Suppressor macrophage treated with lipopolysaccharide for 4 hours (primary cell): ENCODE measurements around the gene EYS.

Experiments
- DNase-seq: peaks from one replicate; pipeline ENCODE4 v3.0.0-alpha.2; 2020

Gene EYS

GRCh38 chr6:65199121-65199520 lies 507.9 kb downstream of the EYS start:
- no peak for DNase-seq

- no peak for DNase-seq
These were observed 515.6 kb downstream of the EYS start for GRCh38 chr6:65191471-65191870.

DNA sequence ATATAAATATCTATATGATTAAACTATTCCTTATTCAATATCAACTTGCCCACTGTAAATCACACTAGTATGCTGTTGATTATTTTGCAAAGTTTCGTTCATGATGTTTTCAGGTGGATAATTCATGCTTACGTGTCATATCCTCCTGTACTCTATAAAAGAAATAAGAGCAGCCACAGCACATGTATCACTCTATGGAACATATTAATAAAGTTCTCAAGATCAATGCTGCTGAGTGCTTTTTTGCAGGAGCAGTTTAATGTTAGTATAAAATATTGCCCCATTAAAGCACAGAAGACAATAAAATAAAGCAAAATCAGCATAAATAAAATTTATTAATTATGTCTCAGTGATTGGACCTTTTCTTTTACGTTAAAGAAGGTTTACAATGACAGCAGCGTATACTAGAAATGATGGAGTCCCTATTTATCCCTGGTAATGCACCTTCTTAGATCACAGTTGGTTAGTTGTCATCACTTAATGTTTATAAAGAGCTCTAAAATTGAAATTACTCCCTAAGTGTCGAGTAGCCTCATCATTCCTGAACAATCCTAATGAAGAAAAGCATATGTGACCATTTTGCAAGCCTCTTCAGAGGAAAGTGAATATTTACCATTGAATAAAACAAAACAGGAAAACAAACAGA lies 517.7 kb downstream of the EYS start:
- DNase-seq, result no peak

GRCh38 chr6:65186826-65187225 lies 520.2 kb downstream of the EYS start:
- DNase-seq, result no peak

DNA sequence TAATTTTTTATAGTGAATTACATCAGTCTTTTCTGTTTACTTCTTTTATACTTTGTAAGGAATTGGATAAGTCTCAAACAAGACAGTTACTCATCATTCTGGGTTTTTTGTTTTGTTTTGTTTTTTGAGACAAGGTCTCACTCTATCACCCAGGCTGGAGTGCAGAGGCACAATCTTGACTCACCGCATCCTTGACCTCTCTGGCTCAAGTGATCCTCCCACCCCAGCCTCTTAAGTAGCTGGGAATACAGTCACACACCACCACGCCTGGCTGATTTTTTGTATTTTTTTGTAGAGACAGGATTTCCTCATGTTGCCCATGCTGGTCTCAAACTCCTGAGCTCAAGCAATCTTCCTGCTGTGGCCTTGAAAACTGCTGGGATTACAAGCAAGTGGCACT lies 524.3 kb downstream of the EYS start:
- no peak for DNase-seq

DNA sequence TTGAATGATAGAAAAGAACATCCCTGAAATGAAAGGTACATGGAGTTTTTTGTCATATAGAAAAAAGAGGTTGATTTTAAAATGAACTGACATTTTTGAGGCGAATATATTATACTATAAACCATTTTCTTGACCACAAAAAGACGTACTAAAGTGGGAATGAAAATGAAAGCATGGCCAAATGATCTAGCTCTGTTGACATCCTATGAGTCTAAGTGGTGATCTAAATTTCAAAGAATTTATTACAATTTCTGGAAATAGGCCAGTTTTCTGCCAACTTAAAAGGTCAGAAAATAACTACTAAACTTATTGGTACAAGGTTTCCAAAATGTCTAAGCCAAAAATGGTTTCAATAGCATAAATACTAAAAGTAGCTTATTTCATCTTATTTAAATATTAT lies 536.8 kb downstream of the EYS start:
- DNase-seq, result no peak

DNA sequence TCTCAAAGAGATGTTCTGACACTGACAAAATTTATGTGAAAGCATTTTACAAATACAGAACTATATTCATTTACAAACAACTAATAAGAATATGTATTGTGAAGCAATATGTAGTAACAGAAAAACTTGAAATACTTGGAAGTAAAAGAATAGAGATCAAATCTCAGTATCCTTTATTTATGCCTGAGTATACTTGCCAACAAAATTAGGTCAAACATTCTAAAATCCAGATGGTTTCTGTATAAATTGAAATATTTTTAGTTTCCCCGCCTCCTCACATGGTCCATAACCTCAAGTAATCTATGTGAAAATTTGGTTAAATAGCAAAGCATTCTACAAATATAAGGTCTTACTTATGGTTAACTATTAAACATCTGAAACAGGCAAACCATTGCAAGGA lies 545.4 kb downstream of the EYS start:
- DNase-seq, result no peak

DNA sequence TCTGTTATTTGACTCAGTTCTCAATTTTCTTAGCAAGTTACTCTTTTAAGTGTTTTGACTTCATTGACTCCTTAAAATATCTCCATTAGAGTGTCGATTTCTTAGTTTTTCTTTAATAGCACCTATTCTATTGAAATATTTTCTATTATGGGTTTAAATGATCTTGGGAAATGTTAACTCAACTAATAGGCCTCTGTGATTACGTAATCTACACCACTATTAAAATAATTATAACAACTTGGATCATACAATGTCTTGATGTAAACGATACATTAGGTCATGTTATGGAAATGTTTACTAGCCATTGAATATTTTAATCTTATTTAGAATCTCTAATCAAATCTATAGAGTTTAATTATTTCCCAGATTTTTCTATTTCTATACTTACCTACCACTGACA lies 550.0 kb downstream of the EYS start:
- no peak for DNase-seq

DNA sequence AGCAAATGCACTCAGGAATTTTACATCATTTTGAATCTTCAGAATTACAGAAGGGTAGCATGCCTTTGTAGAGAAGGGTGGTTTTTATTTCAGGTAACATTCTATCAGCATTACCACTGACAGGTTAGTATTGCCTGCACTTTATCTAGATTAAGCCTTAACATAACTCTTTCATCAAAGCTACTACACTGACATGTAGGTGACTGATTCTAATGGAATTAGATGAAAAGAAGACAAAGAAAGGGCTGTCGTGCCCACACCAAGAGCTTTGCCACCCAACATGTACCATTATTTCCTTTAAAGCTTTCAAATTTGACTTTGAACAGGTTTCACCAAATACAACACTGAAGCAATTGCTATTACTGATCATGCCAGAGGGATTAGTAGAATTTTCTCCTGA lies 551.9 kb downstream of the EYS start:
- DNase-seq, result no peak

GRCh38 chr6:65149841-65150240 lies 557.2 kb downstream of the EYS start:
- DNase-seq, result no peak

DNA sequence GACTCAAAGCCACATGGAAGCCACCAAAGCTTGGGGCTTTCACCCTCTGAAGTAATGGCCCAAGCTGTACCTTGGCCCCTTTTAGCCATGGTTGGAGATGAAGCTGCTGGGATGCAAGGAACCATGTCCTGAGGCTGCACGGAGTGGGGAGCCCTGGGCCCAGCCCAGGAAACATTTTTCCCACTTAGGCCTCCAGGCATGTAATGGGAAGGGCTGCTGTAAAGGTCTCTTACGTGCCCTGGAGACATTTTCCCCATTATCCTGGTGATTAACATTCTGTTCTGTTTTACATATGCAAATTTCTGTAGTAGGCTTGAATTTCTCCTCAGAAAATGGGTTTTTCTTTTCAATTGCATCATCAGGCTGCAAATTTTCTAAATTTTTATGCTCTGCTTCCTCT lies 558.2 kb downstream of the EYS start:
- no peak for DNase-seq

GRCh38 chr6:65135567-65135966 lies 571.5 kb downstream of the EYS start:
- DNase-seq, result no peak

DNA sequence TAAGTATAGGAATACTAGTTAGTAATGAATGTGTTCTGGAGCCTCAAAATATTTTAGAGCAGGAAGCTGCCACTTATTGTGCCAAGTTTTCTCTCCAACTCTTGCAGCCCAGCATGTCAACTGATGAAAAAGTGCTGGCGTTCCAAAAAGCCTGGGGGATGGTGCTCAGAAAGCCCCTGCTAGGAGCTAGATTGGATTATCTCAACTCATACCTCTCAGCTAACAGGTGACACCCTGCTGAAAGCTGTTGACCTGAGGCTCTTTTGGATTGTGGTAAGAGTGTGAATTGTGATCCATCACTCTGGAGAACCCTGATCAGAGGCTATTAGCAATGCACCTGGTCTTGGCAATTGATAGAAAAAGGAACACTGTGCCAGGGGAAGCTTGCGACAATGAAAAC lies 580.4 kb downstream of the EYS start:
- DNase-seq, result no peak

- peak; percentile 2 for DNase-seq
These were observed 583.5 kb downstream of the EYS start for GRCh38 chr6:65123521-65123920.

- no peak for DNase-seq
These were observed 589.1 kb downstream of the EYS start for GRCh38 chr6:65117817-65118409.

DNA sequence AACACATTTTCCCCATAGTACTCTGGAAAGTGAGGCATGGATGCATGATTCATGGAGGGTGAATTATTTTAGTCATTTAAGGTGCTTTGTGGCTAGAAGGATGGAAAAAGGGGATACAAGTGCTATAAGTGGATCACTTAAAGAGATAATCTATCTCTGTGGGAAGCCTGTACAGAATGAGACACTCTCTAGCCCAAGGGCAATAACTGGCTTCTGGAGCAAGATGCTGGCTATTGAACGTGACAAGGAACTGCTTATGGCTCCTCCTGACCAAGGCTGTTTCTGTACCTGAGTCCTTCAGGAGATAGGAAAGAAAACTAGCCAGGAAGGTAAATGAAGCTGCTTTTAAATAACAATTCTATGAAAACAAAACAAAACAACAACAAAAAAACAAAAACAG lies 590.7 kb downstream of the EYS start:
- DNase-seq, result no peak

DNA sequence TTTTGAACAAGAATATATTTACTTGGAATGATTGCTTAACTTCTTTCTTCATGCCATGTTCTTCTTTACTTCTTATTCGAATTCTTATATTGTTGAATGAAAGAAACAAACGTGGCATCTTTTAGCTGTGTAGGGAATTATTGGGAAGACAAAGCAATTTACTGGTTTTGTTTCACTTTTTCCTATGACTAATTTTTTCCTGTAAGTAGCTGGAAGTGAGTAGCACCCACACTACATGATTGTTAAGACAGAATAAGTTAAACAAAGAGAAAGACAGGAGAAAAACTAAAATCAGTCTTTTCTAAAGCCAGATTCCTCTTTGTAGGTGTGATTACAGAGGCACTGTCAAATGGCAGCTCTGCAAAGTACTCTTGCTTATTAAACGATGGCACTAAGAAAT lies 593.4 kb downstream of the EYS start:
- DNase-seq, result no peak

DNA sequence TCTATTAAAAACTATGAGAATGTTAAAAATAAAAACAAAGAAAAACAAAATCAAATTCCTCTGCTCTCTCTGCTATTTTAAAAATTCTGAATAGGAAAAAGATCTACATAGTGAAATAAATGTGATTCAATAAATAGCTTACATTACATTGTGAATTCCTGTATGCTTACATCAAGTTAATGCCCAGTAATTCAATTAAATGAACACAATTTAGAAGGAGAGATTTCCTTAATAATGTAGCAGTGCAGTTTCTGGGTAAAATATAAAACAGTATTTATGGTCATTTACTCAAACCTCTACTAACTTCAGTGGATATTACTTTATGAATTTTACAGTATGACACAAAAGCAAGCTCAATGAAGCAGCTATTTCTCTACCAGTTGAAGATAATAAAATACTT lies 594.6 kb downstream of the EYS start:
- DNase-seq, result no peak

DNA sequence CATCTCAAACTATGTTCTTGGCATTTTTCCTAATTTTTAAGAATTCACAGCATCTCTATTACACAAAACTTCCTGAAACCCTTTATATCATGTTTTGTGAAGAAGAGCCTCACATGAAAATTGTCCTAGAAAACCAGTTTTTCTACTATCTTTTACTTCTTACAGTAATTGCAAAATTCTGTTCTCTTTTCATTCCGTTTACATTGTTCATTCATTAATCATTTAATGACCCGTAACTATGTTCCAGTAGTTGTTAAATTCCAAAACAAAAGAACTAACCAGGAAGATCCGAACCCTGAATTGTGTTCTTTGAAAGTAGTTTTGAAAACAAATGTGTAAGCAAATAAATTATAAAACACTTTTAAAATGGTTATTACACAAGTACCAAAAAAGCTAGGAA lies 597.0 kb downstream of the EYS start:
- no peak for DNase-seq

DNA sequence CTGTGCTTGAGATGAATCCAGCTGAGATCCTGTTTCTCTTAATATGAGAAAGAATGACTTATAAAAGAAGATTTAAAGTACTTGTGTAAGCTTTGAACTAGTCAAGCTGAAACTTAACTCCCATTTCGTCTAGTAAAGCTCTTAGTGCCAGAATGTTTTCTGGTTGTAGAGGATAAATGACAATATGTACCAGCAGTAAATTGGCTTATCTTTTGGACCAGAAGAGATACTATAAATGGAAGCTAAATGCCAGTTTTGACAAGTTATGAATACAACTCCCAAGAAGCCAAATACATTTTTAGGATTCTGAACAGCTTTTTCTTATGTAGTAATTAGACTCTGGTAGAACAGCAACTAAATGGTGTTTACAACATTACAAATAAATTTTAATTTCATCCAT lies 608.7 kb downstream of the EYS start:
- no peak for DNase-seq

GRCh38 chr6:65091561-65091960 lies 615.5 kb downstream of the EYS start:
- DNase-seq, result no peak

DNA sequence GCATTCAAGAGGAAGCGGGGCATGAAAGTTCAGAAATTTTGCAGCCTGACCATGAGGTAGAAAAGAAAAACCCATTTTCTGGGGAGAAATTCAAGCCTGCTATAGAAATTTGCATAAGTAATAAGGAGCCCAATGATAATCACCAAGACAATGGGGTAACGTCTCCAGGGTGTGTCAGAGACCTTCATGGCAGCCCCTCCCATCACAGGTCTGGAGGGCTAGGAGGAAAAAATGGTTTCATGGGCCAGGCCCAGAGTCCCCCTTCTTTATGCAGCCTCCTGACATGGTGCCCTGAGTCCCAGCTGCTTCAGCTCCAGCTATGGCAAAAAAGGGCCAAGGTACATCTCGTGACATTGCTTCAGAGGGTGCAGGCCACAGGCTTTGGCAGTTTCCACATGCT lies 618.5 kb downstream of the EYS start:
- DNase-seq, result no peak

DNA sequence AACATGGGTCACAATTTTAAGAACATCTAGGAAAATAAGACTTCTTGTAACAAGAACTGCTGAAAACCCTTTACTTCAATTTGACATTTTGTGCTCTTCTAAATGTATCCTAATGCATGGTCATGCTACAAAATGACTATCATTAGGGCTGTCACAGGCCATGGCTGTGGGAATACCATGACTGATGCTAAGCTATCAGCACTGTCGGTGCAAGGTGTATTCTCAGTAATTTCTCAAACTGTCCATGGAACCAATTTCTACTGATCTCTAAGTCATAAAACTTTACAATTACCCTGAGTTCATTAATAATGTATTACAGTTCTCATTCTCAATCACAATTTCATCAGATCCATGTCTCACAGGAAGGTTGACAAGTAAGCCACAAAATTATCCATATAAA lies 625.3 kb downstream of the EYS start:
- DNase-seq, result no peak

DNA sequence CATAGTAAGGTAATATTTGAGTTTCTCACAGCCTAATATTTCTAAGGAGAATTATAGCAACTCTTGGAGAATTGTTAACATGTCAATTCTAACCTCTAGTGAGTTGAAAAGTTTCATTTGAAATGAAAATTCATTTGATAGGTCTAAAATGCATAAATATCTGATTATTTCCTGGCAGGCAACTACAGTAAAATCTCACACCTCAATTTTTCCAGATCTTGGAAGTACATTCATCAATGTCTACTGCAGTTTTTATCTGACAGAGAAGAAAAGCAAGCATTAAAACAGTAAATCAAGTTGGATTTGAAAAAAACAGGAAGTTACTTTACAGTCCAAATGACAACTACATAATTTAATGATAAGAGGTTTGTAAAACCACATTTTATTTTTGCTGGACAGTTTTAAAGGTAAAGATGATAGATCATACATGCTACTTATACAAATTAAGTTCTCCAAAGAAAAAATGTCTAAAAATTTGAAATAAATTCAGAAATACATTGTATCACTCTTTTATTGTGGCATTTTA lies 631.3 kb downstream of the EYS start:
- no peak for DNase-seq

GRCh38 chr6:65072500-65072899 lies 634.5 kb downstream of the EYS start:
- DNase-seq, result no peak
